IMR-90 (cell line): ENCODE results near the gene S100A11. TPM values are rescaled to one million over a fixed set of nuclear protein-coding genes. Genes with fewer than 3 reads are reported as not detected.

ENCODE experiments used
- ATAC-seq: fragments of 200-7000 bp; cut with Tn5 transposase; 2 replicates; pipeline ENCODE4 v1.9.1; 2020; ENCODE audit warnings: low read depth, mild to moderate bottlenecking, moderate library complexity
- BruUV-seq: library from RNA; stranded (reverse); fragments of 400-500 nt; replicated peaks from 2 replicates; lab custom pipeline; 2021; lab: Mats Ljungman, UMichigan
- CTCF ChIA-PET: fragments of 300-600 bp; formaldehyde crosslinking; extraction: SDS; loops from one replicate; lab custom pipeline; 2021; ENCODE audit warnings: antibody characterized with exemption; lab: Yijun Ruan, JAX
- POLR2A ChIA-PET: fragments of 300-600 bp; sonication (Branson Sonifier 250); formaldehyde crosslinking; loops from one replicate; lab custom pipeline; 2022; ENCODE audit warnings: antibody characterized with exemption; ENCODE audit not compliant: unreplicated experiment; lab: Charles Lee
- DNase-seq: peaks from one replicate; pipeline ENCODE4 v3.0.0; 2013
- H2AFZ ChIP-seq: replicated peaks from 2 replicates; pipeline ENCODE3; 2013; ENCODE audit warnings: low read length, mild to moderate bottlenecking; ENCODE audit not compliant: poor library complexity
- H2AK5ac ChIP-seq: 2 replicates; pipeline ENCODE4 v1.6.1; 2013; ENCODE audit warnings: low read depth, low read length, inconsistent platforms
- H2AK9ac ChIP-seq: replicated peaks from 2 replicates; pipeline ENCODE3; 2013; ENCODE audit warnings: mild to moderate bottlenecking, low read depth, low read length, moderate library complexity; ENCODE audit not compliant: poor library complexity
- H2BK120ac ChIP-seq: 2 replicates; pipeline ENCODE4 v1.6.1; 2013; ENCODE audit warnings: low read depth, low read length, inconsistent platforms
- H2BK15ac ChIP-seq: 3 replicates; pipeline ENCODE4 v1.6.1; 2013; ENCODE audit warnings: low read depth, low read length, inconsistent platforms
- H2BK20ac ChIP-seq: 2 replicates; pipeline ENCODE4 v1.6.1; 2013; ENCODE audit warnings: low read depth, mild to moderate bottlenecking, inconsistent platforms, low read length, moderate library complexity
- H2BK5ac ChIP-seq: 2 replicates; pipeline ENCODE4 v1.6.1; 2013; ENCODE audit warnings: mild to moderate bottlenecking, low read depth, low read length, inconsistent platforms; ENCODE audit not compliant: poor library complexity, severe bottlenecking
- H3K14ac ChIP-seq: replicated peaks from 2 replicates; pipeline ENCODE4 v1.6.1; 2013; ENCODE audit warnings: low read depth, low read length, inconsistent platforms
- H3K18ac ChIP-seq: 2 replicates; pipeline ENCODE4 v1.6.1; 2013; ENCODE audit warnings: low read depth, low read length, control low read depth
- H3K23ac ChIP-seq: 2 replicates; pipeline ENCODE4 v1.6.1; 2013; ENCODE audit warnings: low read depth, low read length, inconsistent platforms
- H3K27ac ChIP-seq: 2 replicates; pipeline ENCODE4 v1.5.1; 2013; ENCODE audit warnings: mild to moderate bottlenecking, control low read depth, low read length; ENCODE audit not compliant: insufficient read depth
- H3K27me3 ChIP-seq: 2 replicates; pipeline ENCODE4 v1.6.1; 2013; ENCODE audit warnings: low read length; ENCODE audit not compliant: control insufficient read depth, insufficient read depth
- H3K36me3 ChIP-seq: 2 replicates; pipeline ENCODE4 v1.6.1; 2013; ENCODE audit warnings: low read length, mixed read lengths; ENCODE audit not compliant: control insufficient read depth, insufficient read depth
- H3K4ac ChIP-seq: 2 replicates; pipeline ENCODE4 v1.6.1; 2013; ENCODE audit warnings: low read depth, low read length, inconsistent platforms
- H3K4me1 ChIP-seq: 2 replicates; pipeline ENCODE4 v1.6.1; 2013; ENCODE audit warnings: low read length, mixed read lengths; ENCODE audit not compliant: control insufficient read depth, insufficient read depth
- H3K4me2 ChIP-seq: 2 replicates; pipeline ENCODE4 v1.6.1; 2013; ENCODE audit warnings: low read depth, mild to moderate bottlenecking, control low read depth, low read length, moderate library complexity
- H3K4me3 ChIP-seq: 2 replicates; pipeline ENCODE4 v1.5.1; 2013; ENCODE audit warnings: low read depth, mild to moderate bottlenecking, control low read depth, low read length, moderate library complexity; ENCODE audit not compliant: insufficient read depth
- H3K56ac ChIP-seq: 2 replicates; pipeline ENCODE4 v1.6.1; 2013; ENCODE audit warnings: low read length, inconsistent platforms; ENCODE audit not compliant: insufficient read depth; ENCODE audit errors: extremely low read depth
- H3K79me1 ChIP-seq, 2 experiments: 2 replicates each; pipeline ENCODE4 v1.6.1; 2013; ENCODE audit warnings: low read length in 2 of 2, inconsistent platforms in 1 of 2, low read depth in 1 of 2
- H3K9ac ChIP-seq: 2 replicates; pipeline ENCODE4 v1.6.1; 2013; ENCODE audit warnings: low read depth, low read length, control low read depth
- H3K9me1 ChIP-seq: 2 replicates; pipeline ENCODE4 v1.6.1; 2013; ENCODE audit warnings: low read length, inconsistent platforms; ENCODE audit not compliant: insufficient read depth
- H3K9me3 ChIP-seq: 2 replicates; pipeline ENCODE4 v1.6.1; 2013; ENCODE audit warnings: low read length; ENCODE audit not compliant: control insufficient read depth, insufficient read depth
- H4K20me1 ChIP-seq: 2 replicates; pipeline ENCODE4 v1.6.1; 2013; ENCODE audit warnings: low read length, inconsistent platforms; ENCODE audit not compliant: insufficient read depth
- H4K5ac ChIP-seq: 2 replicates; pipeline ENCODE4 v1.6.1; 2013; ENCODE audit warnings: mild to moderate bottlenecking, low read depth, low read length, control low read depth
- H4K8ac ChIP-seq, 2 experiments: 2 replicates each; pipeline ENCODE4 v1.6.1; 2013; ENCODE audit warnings: low read depth in 2 of 2, low read length in 2 of 2, control low read depth in 1 of 2, inconsistent platforms in 1 of 2
- H4K91ac ChIP-seq: 2 replicates; pipeline ENCODE4 v1.6.1; 2013; ENCODE audit warnings: low read depth, low read length, inconsistent platforms; ENCODE audit not compliant: insufficient read depth
- BHLHE40 ChIP-seq: fragments of 150-350 bp; IDR thresholded peaks from 2 replicates; pipeline ENCODE4 v1.6.1; 2016; ENCODE audit warnings: mild to moderate bottlenecking, low read depth, low read length
- MXI1 ChIP-seq: IDR thresholded peaks from 2 replicates; pipeline ENCODE4 v1.6.1; 2012; ENCODE audit warnings: low read depth, mild to moderate bottlenecking, low read length, moderate library complexity, borderline replicate concordance
- NFE2L2 ChIP-seq: fragments of 150-350 bp; IDR thresholded peaks from 2 replicates; pipeline ENCODE4 v1.6.1; 2016; ENCODE audit warnings: low read depth, mild to moderate bottlenecking, low read length
- RCOR1 ChIP-seq: IDR thresholded peaks from 2 replicates; pipeline ENCODE4 v1.6.1; 2012; ENCODE audit warnings: mild to moderate bottlenecking, low read length, improper control_type of control experiment; ENCODE audit not compliant: insufficient replicate concordance
- WGBS, 2 experiments: methylation state at CpG; one replicate each; pipeline versions ENCODE4 v1.1.5 to v1.1.7; 2013; ENCODE audit warnings: missing lambda C conversion rate in 2 of 2; ENCODE audit not compliant: insufficient read length in 1 of 2; ENCODE audit errors: extremely low coverage in 2 of 2; 5-methylcytosine and 5-hydroxymethylcytosine counted together
- dilution Hi-C: fragments of 300-500 bp; cut with HindIII; formaldehyde crosslinking; loops from one replicate; pipeline ENCODE4 v1.14.3; 2018; ENCODE audit warnings: low sequenced_read_pairs; ENCODE audit not compliant: unreplicated experiment
- in situ Hi-C: fragments of 300-500 bp; cut with MboI; formaldehyde crosslinking; loops from 3 replicates; pipeline ENCODE4 v1.14.3; 2019; ENCODE audit warnings: low sequenced_read_pairs, inconsistent platforms, mixed read lengths
- intact Hi-C: fragments of 100-400 bp; cut with micrococcal nuclease; formaldehyde crosslinking; loops from 2 replicates; pipeline ENCODE4 v1.10.0; 2022
- polyA plus RNA-seq, 3 experiments: library from polyadenylated mRNA; depleted of rRNA; stranded (reverse); fragments of >200 nt; gene quantifications; 2 replicates each; pipeline ENCODE4 v1.2.3, GENCODE V29; 2012; ENCODE audit warnings: low replicate concordance in 1 of 3
- total RNA-seq: library from RNA; depleted of rRNA; stranded (reverse); fragments of >200 nt; gene quantifications from 2 replicates; pipeline ENCODE4 v1.2.3, GENCODE V29; 2012

Gene S100A11
- total and polyA plus RNA-seq, 2 of the 4 experiments (the other 2 are of a cell fraction), result 167 to 1,402 TPM

DNA sequence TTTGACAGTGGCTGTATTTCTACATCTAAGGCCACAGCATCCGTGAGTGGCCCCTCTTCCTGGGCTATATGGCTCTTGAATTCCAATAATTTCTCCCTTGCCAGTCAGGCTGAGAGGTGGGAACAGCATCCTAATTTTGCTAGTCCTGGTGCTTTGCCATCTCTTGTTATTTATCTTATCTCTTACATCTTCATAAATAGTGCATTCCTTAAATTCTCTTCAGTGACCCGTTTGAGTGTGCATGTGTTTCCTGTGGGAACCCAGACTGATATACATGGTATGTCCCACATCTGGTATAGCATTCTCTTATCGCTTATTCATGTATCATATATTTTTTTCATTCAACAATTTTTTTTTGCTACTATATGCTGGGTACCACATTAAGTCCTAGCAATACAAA, 9.9 kb downstream of the S100A11 start:
- TF ChIP-seq NFE2L2, result no peak
- no peak for TF ChIP-seq RCOR1
- TF ChIP-seq MXI1, result no peak
- no peak for TF ChIP-seq BHLHE40
- H3K9ac ChIP-seq, result no peak overlapping the region
- H3K4ac ChIP-seq, result no peak overlapping the region
- H2AFZ ChIP-seq, result no peak overlapping the region
- no peak overlapping the region for H3K56ac ChIP-seq
- H2AK5ac ChIP-seq, result no peak overlapping the region
- peaks cover 0 to 3% of the 10 kb centered on the region in 2 experiments; a peak in 1 of 4 replicates for H3K79me1 ChIP-seq
- H3K27ac ChIP-seq, result no peak overlapping the region
- DNase-seq, result peak; percentile 48
- 14% methylated on average over 1 of the region's 3 CpGs; no CpG with 5 or more reads in 1 of the 2 experiments for WGBS, 2 experiments
- no peak overlapping the region for H3K4me3 ChIP-seq
- H3K9me1 ChIP-seq, result no peaks in the 10 kb centered on the region
- H3K27me3 ChIP-seq, result peaks cover 25% of the 10 kb centered on the region
- H4K8ac ChIP-seq, result no peak overlapping the region
- in situ Hi-C loops, result no loop called here
- H2BK15ac ChIP-seq, result no peak overlapping the region
- peaks cover 13% of the 10 kb centered on the region for H3K4me1 ChIP-seq
- H3K23ac ChIP-seq, result no peak overlapping the region
- H2BK20ac ChIP-seq, result no peak overlapping the region
- H3K9me3 ChIP-seq, result no peaks in the 10 kb centered on the region
- H4K5ac ChIP-seq, result no peak overlapping the region
- no peak overlapping the region for H3K18ac ChIP-seq
- dilution Hi-C loops, result no loop called here
- H3K4me2 ChIP-seq, result no peak overlapping the region
- no peak overlapping the region for H2AK9ac ChIP-seq
- CTCF ChIA-PET, result interaction anchor here (1.5 kb wide), 1 partner anchor 13 kb away, joined by 4 read pairs; no protein-coding TSS in a partner anchor
- POLR2A ChIA-PET, result no interaction called here
- ATAC-seq, result peak; percentile 22
- intact Hi-C loops, result no loop called here
- H2BK120ac ChIP-seq, result no peak overlapping the region
- H4K20me1 ChIP-seq, result no peaks in the 10 kb centered on the region
- H3K36me3 ChIP-seq, result peaks cover 6% of the 10 kb centered on the region
- H2BK5ac ChIP-seq, result no peak overlapping the region
- H3K14ac ChIP-seq, result no peak overlapping the region
- H4K91ac ChIP-seq, result no peak overlapping the region
- no TSS peak for BruUV-seq
